Endothelial cell of hepatic sinusoid (primary cell): Measurements from ENCODE around the gene MCAM.

Experiments
- in situ Hi-C: cut with HindIII; loops from 2 replicates; pipeline ENCODE4 v1.10.0; 2017; ENCODE audit warnings: low sequenced_read_pairs

MCAM gene

GRCh38 chr11:119334174-119334930 lies 17.4 kb upstream of the MCAM start, which contains the start of gene RNF26:
RNF26 (plus strand) TSS chr11:119334527; CDS start chr11:119335123, 596 bp downstream.
- in situ Hi-C loops = no loop called here

GRCh38 chr11:119332111-119332765 lies 15.3 kb upstream of the MCAM start:
- in situ Hi-C loops = no loop called here

GRCh38 chr11:119330237-119330636 lies 13.3 kb upstream of the MCAM start:
- in situ Hi-C loops = no loop called here

- in situ Hi-C loops = no loop called here
These were observed 12.4 kb upstream of the MCAM start for GRCh38 chr11:119329320-119329719.

GRCh38 chr11:119324189-119324588 lies 7.3 kb upstream of the MCAM start:
- in situ Hi-C loops = no loop called here

GRCh38 chr11:119323532-119324033 lies 6.7 kb upstream of the MCAM start:
- in situ Hi-C loops = no loop called here

- in situ Hi-C loops = no loop called here
These were observed 6.1 kb upstream of the MCAM start for GRCh38 chr11:119322921-119323531.

GRCh38 chr11:119322360-119322739 lies 5.4 kb upstream of the MCAM start:
- in situ Hi-C loops = no loop called here

GRCh38 chr11:119320776-119321524 lies 4.0 kb upstream of the MCAM start:
- in situ Hi-C loops = no loop called here

GRCh38 chr11:119320240-119320775 lies 3.4 kb upstream of the MCAM start:
- in situ Hi-C loops = no loop called here

- in situ Hi-C loops = no loop called here
These were observed 2.8 kb upstream of the MCAM start for GRCh38 chr11:119319700-119320239.

- in situ Hi-C loops = no loop called here
These were observed 2.3 kb upstream of the MCAM start for GRCh38 chr11:119319136-119319699.

- in situ Hi-C loops = no loop called here
These were observed 1.6 kb upstream of the MCAM start for GRCh38 chr11:119318240-119319135.

GRCh38 chr11:119317592-119318239 lies 786 bp upstream of the MCAM start:
- in situ Hi-C loops = no loop called here

- in situ Hi-C loops = no loop called here
These were observed 758 bp downstream of the MCAM start for GRCh38 chr11:119316016-119316728.

- in situ Hi-C loops = no loop called here
These were observed 1.6 kb downstream of the MCAM start for GRCh38 chr11:119315131-119316015.

GRCh38 chr11:119314726-119315125 lies 2.2 kb downstream of the MCAM start:
- in situ Hi-C loops = no loop called here
